Right forelimb (tissue), 1 donor: ENCODE data around the gene SRPX.
A peak's percentile ranks its signal among the peaks of the same experiment; 100 is the strongest.

ENCODE experiments used
- DNase-seq: peaks from one replicate; pipeline ENCODE4 v3.0.0-alpha.2; 2018

SRPX gene

GRCh38 chrX:38220415-38221390 is at the start of gene SRPX:
Gene SRPX (minus strand): TSS chrX:38220871. CDS start chrX:38220792, 79 bp downstream.
- peak; percentile 60 for DNase-seq

- DNase-seq = no peak
Measured at GRCh38 chrX:38268011-38268410, 47.3 kb upstream of the SRPX start.

- no peak for DNase-seq
Measured at GRCh38 chrX:38262715-38263620, 42.3 kb upstream of the SRPX start.

DNA sequence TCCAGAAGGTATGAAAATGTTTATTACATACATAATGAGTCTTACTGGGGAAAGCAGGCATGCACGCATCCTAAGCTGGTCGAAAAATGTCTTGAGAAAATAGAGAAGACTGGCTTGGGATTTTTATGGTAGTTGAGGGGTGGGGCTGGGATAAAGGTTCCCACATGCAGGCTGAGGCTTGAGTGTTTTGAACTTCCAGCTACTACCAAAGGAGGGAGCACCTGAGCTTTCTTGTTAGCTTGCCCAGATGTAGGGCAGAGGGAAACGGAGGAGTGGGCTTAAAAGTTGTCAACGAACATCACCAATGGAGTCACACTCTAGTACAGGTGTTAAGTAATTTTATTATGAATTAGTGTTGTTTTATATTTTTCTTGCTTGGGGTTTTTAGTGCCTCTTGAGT is 39.6 kb upstream of the SRPX start:
- DNase-seq = no peak

DNA sequence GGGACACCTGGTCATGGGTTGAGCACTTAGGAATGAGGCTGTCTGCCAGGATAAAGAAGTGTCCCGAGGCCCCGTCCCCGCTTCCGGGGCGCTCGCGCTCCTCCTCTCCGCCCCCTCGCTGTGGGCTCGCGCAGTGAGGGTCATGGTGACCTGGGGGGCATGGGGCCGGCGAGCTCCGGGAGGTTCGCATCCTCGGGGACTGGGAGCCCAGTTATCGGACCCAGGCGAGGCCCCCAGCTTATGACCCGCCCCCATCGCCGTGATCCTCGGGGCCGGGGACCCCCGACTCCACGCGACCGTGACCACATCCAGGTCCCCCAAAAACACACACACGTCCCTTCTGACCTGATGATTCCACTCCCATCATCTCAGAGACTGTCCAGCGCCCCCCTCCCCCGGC is 35.3 kb upstream of the SRPX start:
- no peak for DNase-seq

DNA sequence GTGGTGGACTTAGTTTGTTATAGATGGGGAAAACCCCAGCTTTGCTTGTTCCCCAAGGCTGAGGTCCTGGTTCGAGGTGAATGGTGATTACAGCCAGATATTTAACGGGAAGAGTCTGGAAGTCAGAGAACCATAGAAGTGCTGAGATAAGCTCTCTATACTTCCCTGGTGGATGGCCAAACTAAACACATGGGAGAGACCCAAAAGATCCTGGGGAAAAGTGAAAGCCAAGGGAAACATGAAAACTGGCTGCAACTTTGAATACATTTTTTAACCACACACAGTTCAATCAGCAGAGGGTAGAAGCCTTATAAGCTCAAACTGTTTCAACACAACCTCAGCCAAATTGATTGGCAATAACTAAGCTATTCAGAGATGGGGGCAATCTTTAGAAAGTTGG is 29.3 kb upstream of the SRPX start:
- no peak for DNase-seq

DNA sequence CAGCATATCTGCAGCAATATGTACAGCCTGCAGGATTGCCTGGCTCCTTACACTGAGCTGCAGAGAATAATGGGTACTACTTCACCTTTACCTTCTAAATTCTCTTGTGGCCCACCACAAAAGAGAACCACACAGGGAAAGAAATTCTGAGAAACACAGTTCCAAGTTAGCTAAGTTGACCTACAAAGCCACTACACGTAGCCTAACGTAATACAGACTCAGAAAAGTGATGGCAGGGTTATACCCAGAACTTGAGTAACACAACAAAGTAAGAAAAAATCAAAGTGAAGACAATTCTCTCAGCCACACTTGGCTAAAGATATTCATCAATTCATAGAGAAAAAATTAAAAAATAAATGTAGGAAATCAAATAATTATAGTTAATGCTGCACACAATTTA is 26.4 kb upstream of the SRPX start:
- no peak for DNase-seq

DNA sequence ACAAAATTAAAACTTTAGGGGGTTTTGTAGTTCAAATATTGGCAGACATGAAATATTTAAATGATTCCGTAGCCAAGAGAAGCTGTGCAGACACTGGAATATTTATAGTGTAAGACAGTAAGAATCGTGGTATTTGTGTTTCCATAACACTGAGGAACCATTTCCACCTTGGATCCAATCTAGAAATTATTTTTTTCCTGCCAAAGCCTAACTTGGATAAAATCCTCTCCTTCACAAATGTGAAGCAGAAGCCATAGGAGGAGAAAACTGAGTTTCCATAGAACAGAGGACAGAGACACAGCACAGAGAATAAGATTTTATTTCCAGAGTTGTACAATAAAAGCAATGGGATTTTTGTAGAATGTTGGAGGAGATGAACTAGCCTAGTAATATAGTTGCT is 19.9 kb upstream of the SRPX start:
- DNase-seq = no peak

GRCh38 chrX:38236901-38237615 is 16.4 kb upstream of the SRPX start:
- DNase-seq = no peak

GRCh38 chrX:38233891-38234667 is 13.4 kb upstream of the SRPX start:
- peak; percentile 51 for DNase-seq

GRCh38 chrX:38232079-38232686 is 11.5 kb upstream of the SRPX start:
- no peak for DNase-seq

DNA sequence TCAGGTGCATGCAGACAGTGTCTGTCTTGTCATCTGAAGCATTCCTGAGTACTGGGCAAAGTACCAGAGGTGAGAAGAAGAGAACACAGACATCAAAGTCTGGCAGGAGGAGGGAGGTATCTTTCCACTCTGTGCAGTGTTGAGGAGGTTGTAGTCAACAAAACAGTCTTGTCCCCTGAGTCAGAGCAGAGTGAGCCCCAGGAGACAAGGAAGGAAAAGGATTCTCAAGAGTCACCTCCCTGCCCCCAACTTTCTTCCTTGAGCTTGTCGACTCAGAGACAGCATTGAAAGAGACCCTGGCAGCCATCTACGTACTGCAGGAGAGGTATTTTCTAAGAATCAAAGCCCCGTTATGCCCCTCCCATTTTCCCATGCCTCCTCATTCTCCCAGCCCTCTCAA is 4.4 kb upstream of the SRPX start:
- DNase-seq = no peak

GRCh38 chrX:38224160-38224559 is 3.5 kb upstream of the SRPX start:
- DNase-seq = no peak

DNA sequence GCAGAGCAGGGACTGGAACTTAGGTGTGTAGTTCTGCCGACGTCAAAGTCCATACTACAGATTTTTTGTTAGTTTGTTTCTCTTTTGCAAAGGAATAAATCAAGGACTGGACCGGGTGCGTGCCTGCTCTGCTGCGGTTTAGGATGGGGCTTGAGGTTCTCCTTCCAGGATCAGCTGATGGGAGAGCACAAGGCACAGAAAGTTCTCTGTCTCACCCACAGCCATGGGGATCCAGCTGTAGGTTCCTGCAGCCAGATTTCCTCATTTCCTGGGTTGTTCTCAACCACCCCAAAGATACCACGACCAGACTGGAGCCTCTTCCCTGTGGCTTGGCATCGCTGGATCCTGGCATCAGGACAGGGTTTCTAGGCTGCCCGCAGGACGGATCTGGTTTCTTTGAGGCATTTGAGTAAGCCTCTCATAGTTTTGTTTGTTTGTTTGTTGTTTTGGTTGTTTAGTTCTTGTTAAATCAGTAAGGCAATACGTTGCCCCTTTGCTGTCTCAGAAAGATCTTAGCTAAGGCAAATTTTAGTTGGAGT is 789 bp upstream of the SRPX start:
- DNase-seq = no peak

DNA sequence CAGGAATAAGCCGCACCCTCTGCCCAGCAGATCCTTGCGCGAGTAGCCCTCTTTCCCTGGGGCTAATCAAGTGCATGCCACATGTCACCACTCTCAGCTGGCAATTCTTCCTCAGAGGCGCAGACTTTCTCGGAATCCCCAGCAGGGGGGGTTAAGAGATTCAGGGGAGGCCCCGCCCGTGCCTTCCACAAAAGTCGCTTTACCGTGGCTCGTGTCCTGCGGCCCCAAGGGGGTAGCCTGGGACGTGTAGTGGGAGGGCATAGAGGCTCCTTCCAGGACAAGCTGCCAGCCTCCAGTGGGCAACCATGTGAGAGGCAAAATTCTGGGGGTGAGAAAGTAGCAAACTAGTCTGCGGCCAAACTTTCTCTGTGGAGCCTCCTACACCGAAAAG is 652 bp downstream of the SRPX start:
- DNase-seq = peak; percentile 54

- no peak for DNase-seq
Measured at GRCh38 chrX:38216642-38217041, 4.0 kb downstream of the SRPX start.

- no peak for DNase-seq
Measured at GRCh38 chrX:38214551-38215531, 5.8 kb downstream of the SRPX start.

GRCh38 chrX:38214044-38214443 is 6.6 kb downstream of the SRPX start:
- DNase-seq = no peak

DNA sequence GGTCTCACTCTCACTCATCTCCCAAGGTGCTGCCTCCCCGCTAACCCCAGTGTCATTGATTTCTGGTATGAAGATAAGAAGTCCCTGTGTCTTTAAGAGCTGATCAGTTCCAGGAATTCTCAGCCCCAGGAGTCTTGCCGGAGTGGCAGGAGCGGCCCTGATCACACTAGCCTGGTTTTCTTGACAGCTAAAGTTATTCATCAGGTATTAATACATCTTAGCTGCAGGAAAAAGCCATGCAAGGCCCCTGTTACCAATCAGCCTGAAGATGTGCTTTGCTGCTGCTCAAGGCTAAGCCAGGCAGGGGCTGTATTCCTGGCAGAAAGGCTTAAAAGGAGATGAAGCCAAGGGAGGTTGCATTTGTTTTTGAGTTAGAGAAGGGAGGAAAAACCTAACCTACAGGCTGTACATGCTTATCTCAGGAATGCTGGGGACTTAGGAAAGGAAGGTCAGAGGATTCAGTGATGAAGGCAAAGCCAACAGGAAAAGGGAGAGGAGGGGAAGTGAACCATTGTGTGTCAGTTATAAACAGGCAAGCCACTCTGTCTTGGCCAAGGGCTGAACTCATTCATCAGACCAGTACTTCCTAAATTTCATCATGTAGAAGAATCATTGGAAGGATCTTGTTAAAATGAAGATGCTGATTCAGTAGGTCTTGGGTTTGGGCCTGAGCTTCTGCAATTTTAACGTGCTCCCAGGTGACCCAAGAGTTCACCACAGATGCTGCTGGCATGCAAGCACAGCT is 8.6 kb downstream of the SRPX start:
- no peak for DNase-seq
